Activated CD8-positive, alpha-beta T cell treated with anti-CD3 and anti-CD28 coated beads, Interleukin-2, amount 10 ng/mL, durations not matched to agents 7 days and 5 days (primary cell): ENCODE measurements around the gene LCOR. TPM values are rescaled to one million over a fixed set of nuclear protein-coding genes. Genes with fewer than 3 reads are reported as not detected.
"Not testable (repeated sequence)": the region's sequence is repeated elsewhere in the genome, so short reads cannot be mapped to it uniquely, and the experiment has no call there.

Source experiments
- ATAC-seq: fragments of 150-1000 bp; cut with Tn5 transposase; one replicate; pipeline ENCODE4 v1.10.0; 2021; ENCODE audit warnings: moderate library complexity
- CTCF ChIA-PET: fragments of 350-600 bp; sonication (Branson Sonifier 250); formaldehyde crosslinking; loops from one replicate; lab custom pipeline; 2021; ENCODE audit warnings: antibody characterized with exemption; lab: Charles Lee
- POLR2A ChIA-PET: fragments of 350-600 bp; sonication (Branson Sonifier 250); formaldehyde crosslinking; loops from one replicate; lab custom pipeline; 2021; ENCODE audit warnings: antibody characterized with exemption; lab: Charles Lee
- DNase-seq: peaks from one replicate; pipeline ENCODE4 v3.0.0-alpha.2; 2020
- H3K27ac Mint-ChIP-seq: one replicate; pipeline ENCODE4 v1.8.0; 2021; ENCODE audit warnings: mild to moderate bottlenecking, mixed read lengths
- H3K27me3 Mint-ChIP-seq: one replicate; pipeline ENCODE4 v1.8.0; 2021; ENCODE audit warnings: low read depth, mixed read lengths
- H3K36me3 Mint-ChIP-seq: one replicate; pipeline ENCODE4 v1.8.0; 2021; ENCODE audit warnings: low read depth, mixed read lengths
- H3K4me1 Mint-ChIP-seq: one replicate; pipeline ENCODE4 v1.8.0; 2021; ENCODE audit warnings: low read depth, mixed read lengths
- H3K4me3 Mint-ChIP-seq: one replicate; pipeline ENCODE4 v1.8.0; 2021; ENCODE audit warnings: mild to moderate bottlenecking, mixed read lengths
- H3K9me3 Mint-ChIP-seq: one replicate; pipeline ENCODE4 v1.8.0; 2022; ENCODE audit warnings: mixed read lengths; ENCODE audit not compliant: insufficient read depth
- total RNA-seq, 2 experiments: library from RNA; stranded (reverse); gene quantifications; one replicate each; pipeline ENCODE4 v1.2.3, GENCODE V29; 2021

The LCOR gene
- total RNA-seq, 2 experiments from 2014 or later: 36.6 to 37.4 TPM

DNA sequence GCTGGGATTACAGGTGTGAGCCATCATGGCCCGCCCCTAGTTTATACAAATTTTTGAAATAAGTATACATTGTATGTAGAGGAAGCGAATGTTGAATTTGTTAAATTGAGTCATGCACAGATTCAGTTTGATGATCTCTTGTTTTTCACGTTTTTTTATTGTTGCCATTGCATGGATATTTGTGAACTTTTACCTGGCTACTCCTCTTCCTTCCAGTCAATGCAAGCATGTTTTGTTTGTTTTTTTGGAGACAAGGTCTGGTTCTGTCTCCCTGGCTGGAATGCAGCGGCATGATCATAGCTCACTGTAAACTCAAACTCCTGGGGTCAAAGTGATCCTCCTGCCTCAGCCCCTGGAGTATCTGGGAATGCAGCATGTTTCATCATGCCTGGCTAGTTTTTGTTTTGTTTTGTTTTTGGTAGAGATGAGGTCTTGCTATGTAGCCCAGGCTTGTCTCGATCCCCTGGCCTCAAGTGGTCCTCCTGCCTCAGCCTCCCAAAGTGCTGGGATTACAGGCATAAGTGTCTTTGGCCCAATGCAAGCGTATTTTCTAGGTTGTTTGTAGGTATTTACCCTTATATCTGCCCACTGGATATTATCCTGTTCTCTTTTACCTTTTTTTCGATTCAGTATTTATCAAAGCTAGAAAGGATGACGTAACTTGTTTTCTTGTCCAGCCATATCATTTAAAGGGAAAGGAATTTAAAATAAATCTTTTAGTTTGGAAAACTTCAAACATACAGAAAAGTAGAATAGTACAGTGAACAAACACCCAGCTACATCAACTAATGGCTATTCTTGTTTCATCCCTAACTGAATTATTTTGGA lies 11.0 kb downstream of the LCOR start:
- no peak overlapping the region for H3K4me3 Mint-ChIP-seq
- no peaks in the 10 kb centered on the region for H3K9me3 Mint-ChIP-seq

DNA sequence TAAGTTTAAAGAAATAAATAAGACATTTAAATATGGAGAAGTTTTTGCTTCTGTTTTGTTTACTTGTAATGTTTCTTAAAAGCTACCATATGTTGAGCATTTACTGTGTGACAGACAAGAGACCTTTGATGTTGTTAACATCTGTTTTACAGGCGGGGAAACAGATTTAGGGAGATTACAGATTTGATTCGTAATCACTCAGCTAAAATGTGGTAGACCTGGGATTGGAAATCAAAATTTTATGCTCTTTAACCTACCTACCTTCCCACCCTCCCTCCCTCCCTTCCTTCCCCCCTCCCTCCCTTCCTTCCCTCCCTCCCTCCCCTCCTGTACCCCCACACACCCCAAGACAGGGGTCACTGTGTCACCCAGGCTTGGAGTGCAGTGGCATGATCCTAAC lies 11.7 kb downstream of the LCOR start:
- Mint-ChIP-seq H3K4me3 (no peak overlapping the region), H3K27ac (no peak overlapping the region), H3K27me3 (no peaks in the 10 kb centered on the region), H3K36me3 (peaks cover 2% of the 10 kb centered on the region), H3K9me3 (no peaks in the 10 kb centered on the region), H3K4me1 (peaks cover 19% of the 10 kb centered on the region)
- ChIA-PET CTCF (interaction anchor here (0.9 to 1.7 kb wide), 4 partner anchors 11 to 194 kb away, joined by 3 to 4 read pairs (median 3); no protein-coding TSS in a partner anchor), POLR2A (no interaction called here)
- ATAC-seq (no peak), DNase-seq (no peak)

More for the DNA sequence above, 11.0 kb downstream of the LCOR start:
- Mint-ChIP-seq H3K4me1 (peaks cover 21% of the 10 kb centered on the region), H3K36me3 (peaks cover 7% of the 10 kb centered on the region), H3K27ac (no peak overlapping the region), H3K27me3 (no peaks in the 10 kb centered on the region)
- DNase-seq (no peak), ATAC-seq (no peak)
- CTCF ChIA-PET: interaction anchor here (0.9 to 1.7 kb wide), 3 partner anchors 10 to 194 kb away, joined by 3 to 4 read pairs (median 3); no protein-coding TSS in a partner anchor
- POLR2A ChIA-PET: no interaction called here

DNA sequence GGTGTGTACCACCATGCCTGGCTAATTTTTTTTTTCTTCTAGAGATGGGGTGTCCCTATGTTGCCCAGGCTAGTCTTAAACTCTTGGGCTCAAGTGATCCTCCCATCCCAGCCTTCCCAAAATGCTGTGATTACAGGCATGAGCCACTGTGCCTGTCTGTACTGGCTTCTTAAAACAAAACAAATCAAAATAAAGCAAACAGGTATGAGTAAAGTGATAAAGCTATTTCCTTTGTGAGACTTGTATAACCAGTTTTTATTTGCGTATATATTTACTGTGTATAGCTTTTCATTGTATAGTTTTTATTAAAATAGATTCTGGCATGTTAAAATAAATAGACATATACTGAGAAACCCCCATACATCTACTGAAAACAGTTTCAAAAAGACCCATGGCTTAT lies 14.3 kb downstream of the LCOR start:
- no peaks in the 10 kb centered on the region for H3K9me3 Mint-ChIP-seq
- no peak overlapping the region for H3K4me3 Mint-ChIP-seq
- H3K27ac Mint-ChIP-seq: no peak overlapping the region
- ATAC-seq (no peak), DNase-seq (no peak)
- no peaks in the 10 kb centered on the region for H3K27me3 Mint-ChIP-seq
- ChIA-PET POLR2A (no interaction called here), CTCF (interaction anchor here (1.3 kb wide), 1 partner anchor 364 kb away, joined by 3 read pairs; no protein-coding TSS in a partner anchor)
- H3K4me1 Mint-ChIP-seq: peaks cover 7% of the 10 kb centered on the region
- peaks cover 11% of the 10 kb centered on the region for H3K36me3 Mint-ChIP-seq

- Mint-ChIP-seq H3K27ac (no peak overlapping the region), H3K27me3 (no peaks in the 10 kb centered on the region), H3K9me3 (no peaks in the 10 kb centered on the region), H3K4me3 (no peak overlapping the region), H3K4me1 (peaks cover 7% of the 10 kb centered on the region), H3K36me3 (peaks cover 12% of the 10 kb centered on the region)
- ATAC-seq (no peak), DNase-seq (no peak)
- ChIA-PET CTCF (no interaction called here), POLR2A (no interaction called here)
Measured at GRCh38 chr10:96846926-96847325, 14.8 kb downstream of the LCOR start.

DNA sequence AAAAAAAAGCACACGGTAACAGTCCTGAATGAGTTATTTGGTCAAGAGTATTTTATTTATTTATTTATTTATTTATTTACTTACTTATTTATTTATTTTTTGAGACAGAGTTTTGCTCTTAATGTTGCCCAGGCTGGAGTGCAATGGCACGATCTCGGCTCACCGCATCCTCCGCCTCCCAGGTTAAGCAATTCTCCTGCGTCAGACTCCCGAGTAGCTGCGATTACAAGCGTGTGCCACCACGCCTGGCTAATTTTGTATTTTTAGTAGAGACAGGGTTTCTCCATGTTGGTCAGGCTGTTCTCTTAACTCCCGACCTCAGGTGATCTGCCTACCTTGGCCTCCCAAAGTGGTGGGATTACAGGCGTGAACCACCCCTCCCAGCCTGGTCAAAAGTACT lies 15.3 kb downstream of the LCOR start:
- H3K36me3 Mint-ChIP-seq: peaks cover 12% of the 10 kb centered on the region
- H3K27me3 Mint-ChIP-seq, H3K4me3 Mint-ChIP-seq, H3K9me3 Mint-ChIP-seq, H3K4me1 Mint-ChIP-seq, POLR2A ChIA-PET, ATAC-seq, CTCF ChIA-PET, DNase-seq, H3K27ac Mint-ChIP-seq: not testable (repeated sequence)

DNA sequence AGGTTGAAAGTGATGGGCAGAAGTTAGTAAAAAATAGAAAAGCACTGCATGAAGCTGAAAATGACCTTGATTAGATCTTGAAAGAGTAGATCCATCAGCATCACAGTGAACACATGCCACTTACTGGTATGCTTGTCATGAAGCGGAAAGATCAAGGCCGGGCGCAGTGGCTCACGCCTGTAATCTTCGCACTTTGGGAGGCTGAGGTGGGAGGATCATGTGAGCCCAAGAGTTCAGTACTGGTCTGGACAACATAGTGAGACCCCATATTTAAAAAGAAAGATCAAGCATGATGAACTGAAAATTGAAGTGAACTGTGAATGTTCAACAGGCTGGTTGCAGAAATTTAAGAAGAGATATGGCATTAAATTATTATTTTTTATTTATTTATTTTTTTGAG lies 18.0 kb downstream of the LCOR start:
- H3K27me3 Mint-ChIP-seq: no peaks in the 10 kb centered on the region
- ChIA-PET POLR2A (interaction anchor here (1.3 kb wide), 1 partner anchor 17 kb away, joined by 3 read pairs; no protein-coding TSS in a partner anchor), CTCF (no interaction called here)

DNA sequence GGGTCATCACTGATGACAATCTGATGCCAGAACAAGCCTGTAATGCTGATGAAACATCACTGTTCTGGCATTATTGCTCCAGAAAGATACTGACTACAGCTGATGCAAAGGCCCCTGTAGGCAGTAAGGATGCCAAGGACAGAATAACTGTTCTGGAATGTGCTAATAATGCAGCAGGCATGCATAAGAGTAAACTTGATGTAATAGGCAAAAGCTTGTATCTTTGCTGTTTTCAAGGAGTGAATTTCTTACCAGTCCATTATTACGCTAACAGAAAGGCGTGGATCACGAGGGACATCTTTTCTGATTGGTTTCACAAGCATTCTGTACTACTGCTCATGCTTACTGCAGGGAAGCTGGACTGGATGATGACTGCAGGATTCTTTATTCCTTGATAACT lies 18.7 kb downstream of the LCOR start:
- ATAC-seq (no peak), DNase-seq (no peak)
- Mint-ChIP-seq H3K27ac (no peak overlapping the region), H3K27me3 (no peaks in the 10 kb centered on the region), H3K36me3 (peaks cover 22% of the 10 kb centered on the region), H3K4me1 (no peaks in the 10 kb centered on the region), H3K4me3 (no peak overlapping the region), H3K9me3 (no peaks in the 10 kb centered on the region)
- ChIA-PET CTCF (no interaction called here), POLR2A (interaction anchor here (1.3 kb wide), 1 partner anchor 18 kb away, joined by 3 read pairs; no protein-coding TSS in a partner anchor)

More for the DNA sequence above, 18.0 kb downstream of the LCOR start:
- no peaks in the 10 kb centered on the region for H3K4me1 Mint-ChIP-seq
- H3K36me3 Mint-ChIP-seq: peaks cover 22% of the 10 kb centered on the region
- H3K9me3 Mint-ChIP-seq: no peaks in the 10 kb centered on the region
- no peak for ATAC-seq
- no peak for DNase-seq
- H3K4me3 Mint-ChIP-seq: no peak overlapping the region
- H3K27ac Mint-ChIP-seq: no peak overlapping the region

DNA sequence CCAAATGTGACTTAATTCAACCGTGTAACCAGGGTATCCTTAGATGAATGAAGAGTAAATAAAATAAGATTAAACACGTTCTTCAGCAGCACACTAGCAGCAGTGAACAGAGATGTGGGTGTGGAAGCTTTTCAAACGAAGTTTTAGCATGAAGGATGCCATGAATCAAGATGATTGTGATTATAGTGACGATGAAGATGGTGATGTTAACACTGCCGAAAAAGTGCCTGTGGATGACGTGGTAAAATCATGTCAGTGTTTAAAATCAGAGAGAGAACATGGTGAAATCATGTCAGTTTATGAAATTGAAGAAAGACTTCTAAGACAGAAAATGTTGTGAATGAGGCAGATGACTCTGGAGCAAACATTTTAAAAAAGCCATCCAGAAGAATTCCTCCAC lies 19.2 kb downstream of the LCOR start:
- Mint-ChIP-seq H3K4me1 (peaks cover under 1% of the 10 kb centered on the region), H3K36me3 (peaks cover 22% of the 10 kb centered on the region), H3K27ac (no peak overlapping the region), H3K4me3 (no peak overlapping the region), H3K27me3 (no peaks in the 10 kb centered on the region), H3K9me3 (no peaks in the 10 kb centered on the region)
- DNase-seq (no peak), ATAC-seq (no peak)
- CTCF ChIA-PET: no interaction called here
- POLR2A ChIA-PET: no interaction called here

GRCh38 chr10:96856317-96856716 lies 24.2 kb downstream of the LCOR start:
- ChIA-PET POLR2A (no interaction called here), CTCF (no interaction called here)
- Mint-ChIP-seq H3K4me3 (no peak overlapping the region), H3K9me3 (no peaks in the 10 kb centered on the region), H3K4me1 (peaks cover 6% of the 10 kb centered on the region), H3K36me3 (peaks cover 29% of the 10 kb centered on the region), H3K27me3 (no peaks in the 10 kb centered on the region), H3K27ac (no peak overlapping the region)
- DNase-seq (no peak), ATAC-seq (no peak)

GRCh38 chr10:96857301-96858012 lies 25.4 kb downstream of the LCOR start:
- no peak overlapping the region for H3K27ac Mint-ChIP-seq
- ChIA-PET POLR2A (no interaction called here), CTCF (no interaction called here)
- no peak for DNase-seq
- H3K9me3 Mint-ChIP-seq: no peaks in the 10 kb centered on the region
- H3K4me3 Mint-ChIP-seq: no peak overlapping the region
- ATAC-seq: no peak
- no peaks in the 10 kb centered on the region for H3K27me3 Mint-ChIP-seq
- H3K4me1 Mint-ChIP-seq: peaks cover 6% of the 10 kb centered on the region
- peaks cover 31% of the 10 kb centered on the region for H3K36me3 Mint-ChIP-seq

DNA sequence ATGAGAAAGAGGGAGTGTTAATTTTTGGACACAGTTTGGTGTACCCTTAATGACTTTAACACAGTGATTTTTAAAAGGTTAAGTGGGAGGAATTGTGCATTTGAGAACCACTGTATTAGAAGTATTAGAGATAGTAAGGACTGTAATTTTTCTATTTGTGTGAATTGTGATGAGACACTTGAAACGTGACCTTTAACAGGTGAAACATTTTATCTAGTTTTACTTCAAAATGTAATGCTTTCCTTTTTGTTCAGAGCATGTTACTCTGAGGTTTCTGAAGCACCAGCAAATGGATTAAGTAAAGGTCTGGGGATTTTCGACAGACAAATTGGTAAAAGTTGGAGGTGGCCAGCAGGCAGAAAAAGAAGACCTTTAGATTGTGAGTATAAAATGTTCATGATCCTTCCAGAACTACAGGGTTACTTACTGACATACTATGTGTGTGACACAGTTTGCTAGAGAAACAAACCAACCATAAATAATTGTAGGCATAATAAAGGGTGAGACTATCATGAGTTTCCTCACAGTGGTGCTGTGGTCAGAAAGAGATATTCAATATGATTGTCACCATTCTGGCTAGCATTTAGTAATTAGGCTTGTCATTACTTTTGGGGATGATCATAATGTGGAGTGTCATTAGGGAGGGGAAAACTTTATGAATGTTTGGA lies 26.1 kb downstream of the LCOR start:
- H3K4me1 Mint-ChIP-seq: peaks cover 6% of the 10 kb centered on the region
- CTCF ChIA-PET: no interaction called here
- no peaks in the 10 kb centered on the region for H3K9me3 Mint-ChIP-seq
- ATAC-seq: no peak
- H3K36me3 Mint-ChIP-seq: peaks cover 27% of the 10 kb centered on the region
- POLR2A ChIA-PET: no interaction called here
- no peaks in the 10 kb centered on the region for H3K27me3 Mint-ChIP-seq
- no peak for DNase-seq
- no peak overlapping the region for H3K27ac Mint-ChIP-seq
- H3K4me3 Mint-ChIP-seq: no peak overlapping the region
